ENCODE results near the gene NFIL3.

Gene NFIL3

DNA sequence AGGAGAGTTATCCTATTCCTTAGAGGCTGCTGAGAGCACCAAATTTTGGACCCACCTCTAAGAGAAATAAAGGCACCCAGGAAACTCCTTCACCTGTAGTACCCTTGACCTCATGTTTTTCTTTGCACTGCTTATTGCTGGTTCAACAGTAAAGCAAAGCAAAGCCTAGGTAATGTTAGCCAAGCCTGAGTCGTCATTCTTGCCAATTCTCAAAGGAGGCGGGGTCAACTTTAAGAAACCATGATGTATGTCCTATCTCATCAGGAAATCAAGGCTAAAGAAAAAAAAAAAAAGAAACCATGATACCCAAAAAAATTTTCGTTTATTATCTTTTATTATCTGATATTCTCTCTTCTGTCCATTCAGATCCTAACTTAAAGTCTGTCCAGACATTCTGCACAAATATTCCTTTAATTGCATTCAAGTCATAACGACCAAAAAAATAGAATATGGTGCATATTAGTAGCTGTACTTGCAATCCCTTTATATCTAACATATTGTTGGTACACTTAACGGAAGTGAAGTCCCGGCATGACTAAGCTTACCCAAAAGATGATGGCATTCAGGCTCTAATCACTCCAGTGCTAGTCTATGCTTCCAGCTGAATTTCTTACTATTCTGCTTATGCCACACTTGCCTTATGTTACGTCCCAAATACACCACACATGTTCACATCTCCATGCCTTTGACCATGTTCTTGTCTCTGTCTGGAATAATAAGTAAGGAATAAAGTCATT lies 63.7 kb downstream of the NFIL3 start:
- DNase-seq (ENCODE audit: low spot score), result peak; percentile 12

DNA sequence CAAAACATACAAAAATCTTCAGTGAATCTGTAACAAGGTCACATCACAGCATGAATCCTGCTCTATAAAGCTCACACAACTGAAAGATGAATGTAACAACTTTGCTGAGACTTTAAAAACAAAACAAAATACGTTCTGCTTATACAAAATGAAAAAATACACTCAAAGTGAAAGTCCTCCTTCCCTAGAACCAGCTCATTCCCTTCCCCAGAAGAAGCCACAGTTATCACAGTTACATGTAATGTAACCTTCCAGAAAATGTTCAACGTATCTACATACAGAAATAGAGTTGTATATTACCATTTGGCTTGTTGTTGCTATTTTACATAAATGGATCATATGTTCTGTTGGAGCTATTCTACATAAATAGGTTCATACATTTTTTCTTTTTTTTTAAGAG lies 64.5 kb downstream of the NFIL3 start:
- DNase-seq (ENCODE audit: low spot score), result no peak
